ENCODE measurements around the gene VPS13C. TPM values are rescaled to one million over a fixed set of nuclear protein-coding genes. Genes with fewer than 3 reads are reported as not detected.
"Not testable (repeated sequence)": the region's sequence is repeated elsewhere in the genome, so short reads cannot be mapped to it uniquely, and the experiment has no call there.

Gene VPS13C
- total RNA-seq, 1 donor from 2014 or later, result 51.6 TPM

DNA sequence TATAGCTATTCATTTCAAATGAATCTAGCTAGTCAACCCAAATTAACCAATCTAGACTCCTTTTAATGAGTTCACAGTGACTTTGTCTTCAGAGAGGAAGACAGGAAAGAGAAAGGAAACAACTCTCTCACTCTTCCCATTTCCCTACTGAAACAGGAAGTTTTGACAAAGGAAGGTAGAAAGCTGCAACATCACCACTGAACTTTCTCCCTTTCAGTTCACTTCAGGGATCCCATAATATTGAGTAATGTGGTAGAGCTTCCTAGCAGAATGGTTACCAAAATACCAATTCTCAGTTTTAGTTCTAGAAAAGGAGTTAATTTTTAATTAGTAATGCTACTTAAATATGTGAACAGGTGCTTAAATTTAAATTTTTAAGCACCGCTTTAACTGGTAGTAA, 7.5 kb downstream of the VPS13C start:
- no peaks in the 10 kb centered on the region for H3K27me3 Mint-ChIP-seq (ENCODE audit: insufficient read depth, low read depth)
- Histone ChIP-seq H3K9ac (no peak overlapping the region), H3K36me3 (no peaks in the 10 kb centered on the region), H4K20me1 (ENCODE audit: low read depth) (peaks cover 14% of the 10 kb centered on the region), H3K27me3 (no peaks in the 10 kb centered on the region), H2AFZ (replicated peaks) (no peak overlapping the region), H3K27ac (no peak overlapping the region), H3K4me3 (no peak overlapping the region), H3F3A (ENCODE audit: low read depth) (no peaks in the 10 kb centered on the region), H3K4me2 (no peak overlapping the region), H3K9me3 (ENCODE audit: low read depth) (no peaks in the 10 kb centered on the region), H3K4me1 (no peaks in the 10 kb centered on the region), H3K79me2 (ENCODE audit: low read depth) (peaks cover 52% of the 10 kb centered on the region)
- TF ChIP-seq, protein P1, sequence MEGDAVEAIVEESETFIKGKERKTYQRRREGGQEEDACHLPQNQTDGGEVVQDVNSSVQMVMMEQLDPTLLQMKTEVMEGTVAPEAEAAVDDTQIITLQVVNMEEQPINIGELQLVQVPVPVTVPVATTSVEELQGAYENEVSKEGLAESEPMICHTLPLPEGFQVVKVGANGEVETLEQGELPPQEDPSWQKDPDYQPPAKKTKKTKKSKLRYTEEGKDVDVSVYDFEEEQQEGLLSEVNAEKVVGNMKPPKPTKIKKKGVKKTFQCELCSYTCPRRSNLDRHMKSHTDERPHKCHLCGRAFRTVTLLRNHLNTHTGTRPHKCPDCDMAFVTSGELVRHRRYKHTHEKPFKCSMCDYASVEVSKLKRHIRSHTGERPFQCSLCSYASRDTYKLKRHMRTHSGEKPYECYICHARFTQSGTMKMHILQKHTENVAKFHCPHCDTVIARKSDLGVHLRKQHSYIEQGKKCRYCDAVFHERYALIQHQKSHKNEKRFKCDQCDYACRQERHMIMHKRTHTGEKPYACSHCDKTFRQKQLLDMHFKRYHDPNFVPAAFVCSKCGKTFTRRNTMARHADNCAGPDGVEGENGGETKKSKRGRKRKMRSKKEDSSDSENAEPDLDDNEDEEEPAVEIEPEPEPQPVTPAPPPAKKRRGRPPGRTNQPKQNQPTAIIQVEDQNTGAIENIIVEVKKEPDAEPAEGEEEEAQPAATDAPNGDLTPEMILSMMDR (IDR thresholded peaks at IDR 0.05), result no peak
- TF ChIP-seq EZH2phosphoT487 (IDR thresholded peaks at IDR 0.05), result no peak
- no peak for TF ChIP-seq EZH2 (IDR thresholded peaks at IDR 0.05)
- H3K4me1 Mint-ChIP-seq, result peaks cover 3% of the 10 kb centered on the region
- DNase-seq (ENCODE audit: low spot score), result no peak
- no peak overlapping the region for H3K4me3 Mint-ChIP-seq
- peaks cover 4% of the 10 kb centered on the region for H3K36me3 Mint-ChIP-seq
- no peak overlapping the region for H3K27ac Mint-ChIP-seq
- peaks cover 7% of the 10 kb centered on the region for H3K9me3 Mint-ChIP-seq

DNA sequence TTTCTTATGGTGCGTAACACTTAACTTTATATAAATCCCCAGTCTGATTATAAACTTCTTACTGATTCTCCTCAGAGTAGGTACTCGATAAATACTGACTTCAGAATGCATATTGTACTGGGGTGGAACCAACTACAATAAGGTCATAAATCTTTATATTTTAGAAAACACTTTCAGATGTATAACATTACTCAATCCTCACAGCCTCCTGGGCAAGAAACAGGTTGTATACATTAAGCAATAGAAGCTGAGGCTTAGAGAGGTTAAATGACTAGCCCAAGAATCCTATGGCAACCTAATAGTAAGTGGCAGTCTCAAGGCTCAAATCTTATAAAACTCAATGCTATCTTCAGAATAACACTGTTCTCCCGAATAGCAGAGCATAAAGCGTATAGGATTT, 9.1 kb downstream of the VPS13C start:
- H3K4me3 ChIP-seq, result no peak overlapping the region
- peaks cover 46% of the 10 kb centered on the region for H3K79me2 ChIP-seq (ENCODE audit: low read depth)
- H3K4me3 Mint-ChIP-seq, result no peak overlapping the region
- no peaks in the 10 kb centered on the region for H3K36me3 Mint-ChIP-seq
- no peaks in the 10 kb centered on the region for H3K4me1 ChIP-seq
- TF ChIP-seq EZH2phosphoT487 (IDR thresholded peaks at IDR 0.05), result no peak
- TF ChIP-seq, protein P1 (IDR thresholded peaks at IDR 0.05), result no peak
- TF ChIP-seq EZH2 (IDR thresholded peaks at IDR 0.05), result no peak
- no peak overlapping the region for H3K27ac ChIP-seq
- H3K27me3 ChIP-seq, result no peaks in the 10 kb centered on the region
- H3K4me2 ChIP-seq, result no peak overlapping the region
- no peak overlapping the region for H2AFZ ChIP-seq (replicated peaks)
- no peak overlapping the region for H3K9ac ChIP-seq
- H3K4me1 Mint-ChIP-seq, result no peaks in the 10 kb centered on the region
- no peaks in the 10 kb centered on the region for H3F3A ChIP-seq (ENCODE audit: low read depth)
- H3K9me3 ChIP-seq (ENCODE audit: low read depth), result no peaks in the 10 kb centered on the region
- no peaks in the 10 kb centered on the region for H3K36me3 ChIP-seq
- no peak for DNase-seq (ENCODE audit: low spot score)
- peaks cover 14% of the 10 kb centered on the region for H4K20me1 ChIP-seq (ENCODE audit: low read depth)
- H3K27me3 Mint-ChIP-seq (ENCODE audit: insufficient read depth, low read depth), result no peaks in the 10 kb centered on the region
- no peak overlapping the region for H3K27ac Mint-ChIP-seq
- H3K9me3 Mint-ChIP-seq, result peaks cover 7% of the 10 kb centered on the region

DNA sequence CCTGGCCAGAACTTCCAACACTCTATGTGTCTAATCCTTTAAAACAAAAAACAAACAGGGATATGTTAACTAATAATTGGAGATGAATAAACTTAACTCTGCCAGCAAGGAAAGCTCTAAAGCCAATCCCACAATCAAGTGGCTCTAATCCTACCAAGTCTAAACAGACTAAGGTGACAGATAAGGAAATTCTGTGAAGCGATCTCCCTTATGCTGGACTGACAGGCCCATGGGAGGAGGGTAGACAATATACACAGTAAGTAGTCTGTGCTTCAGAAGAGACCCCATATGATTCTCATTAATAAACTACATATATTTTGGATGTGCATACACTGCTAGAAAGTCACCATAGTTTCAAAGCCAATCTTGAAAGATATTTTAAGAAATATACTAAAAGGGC, 10.1 kb downstream of the VPS13C start:
- Histone ChIP-seq H3K36me3 (no peaks in the 10 kb centered on the region), H3K9me3 (ENCODE audit: low read depth) (no peaks in the 10 kb centered on the region), H2AFZ (replicated peaks) (no peak overlapping the region), H4K20me1 (ENCODE audit: low read depth) (peaks cover 14% of the 10 kb centered on the region), H3K4me2 (no peak overlapping the region), H3K4me3 (no peak overlapping the region), H3K9ac (no peak overlapping the region), H3K79me2 (ENCODE audit: low read depth) (peaks cover 38% of the 10 kb centered on the region), H3F3A (ENCODE audit: low read depth) (no peaks in the 10 kb centered on the region), H3K27me3 (no peaks in the 10 kb centered on the region), H3K27ac (no peak overlapping the region), H3K4me1 (no peaks in the 10 kb centered on the region)
- Mint-ChIP-seq H3K27ac (no peak overlapping the region), H3K9me3 (peaks cover 7% of the 10 kb centered on the region), H3K4me1 (no peaks in the 10 kb centered on the region), H3K36me3 (no peaks in the 10 kb centered on the region), H3K27me3 (ENCODE audit: insufficient read depth, low read depth) (no peaks in the 10 kb centered on the region), H3K4me3 (no peak overlapping the region)
- TF ChIP-seq, protein P1 (IDR thresholded peaks at IDR 0.05), result no peak
- TF ChIP-seq EZH2phosphoT487 (IDR thresholded peaks at IDR 0.05), result no peak
- no peak for TF ChIP-seq EZH2 (IDR thresholded peaks at IDR 0.05)
- DNase-seq (ENCODE audit: low spot score), result no peak

DNA sequence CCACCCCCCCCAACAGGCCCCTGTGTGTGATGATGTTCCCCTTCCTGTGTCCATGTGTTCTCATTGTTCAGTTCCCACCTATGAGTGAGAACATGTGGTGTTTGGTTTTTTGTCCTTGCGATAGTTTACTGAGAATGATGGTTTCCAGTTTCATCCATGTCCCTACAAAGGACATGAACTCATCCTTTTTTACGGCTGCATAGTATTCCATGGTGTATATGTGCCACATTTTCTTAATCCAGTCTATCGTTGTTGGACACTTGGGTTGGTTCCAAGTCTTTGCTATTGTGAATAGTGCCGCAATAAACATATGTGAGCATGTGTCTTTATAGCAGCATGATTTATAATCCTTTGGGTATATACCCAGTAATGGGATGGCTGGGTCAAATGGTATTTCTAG, 12.0 kb downstream of the VPS13C start:
- not testable (repeated sequence) for H2AFZ ChIP-seq (replicated peaks); H3K36me3 ChIP-seq; H3K9me3 Mint-ChIP-seq; H3K9ac ChIP-seq; H3K27me3 Mint-ChIP-seq (ENCODE audit: insufficient read depth, low read depth); H3K9me3 ChIP-seq (ENCODE audit: low read depth); H3F3A ChIP-seq (ENCODE audit: low read depth); H3K36me3 Mint-ChIP-seq; H3K4me1 Mint-ChIP-seq; H4K20me1 ChIP-seq (ENCODE audit: low read depth); H3K4me3 Mint-ChIP-seq; H3K27me3 ChIP-seq; H3K4me3 ChIP-seq; H3K27ac Mint-ChIP-seq; H3K4me1 ChIP-seq; H3K27ac ChIP-seq; DNase-seq (ENCODE audit: low spot score); H3K4me2 ChIP-seq
- H3K79me2 ChIP-seq (ENCODE audit: low read depth), result peaks cover 23% of the 10 kb centered on the region

Data from neural progenitor cell (in vitro differentiated cells).